ENCODE measurements around the gene SLC7A4.

Gene SLC7A4

DNA sequence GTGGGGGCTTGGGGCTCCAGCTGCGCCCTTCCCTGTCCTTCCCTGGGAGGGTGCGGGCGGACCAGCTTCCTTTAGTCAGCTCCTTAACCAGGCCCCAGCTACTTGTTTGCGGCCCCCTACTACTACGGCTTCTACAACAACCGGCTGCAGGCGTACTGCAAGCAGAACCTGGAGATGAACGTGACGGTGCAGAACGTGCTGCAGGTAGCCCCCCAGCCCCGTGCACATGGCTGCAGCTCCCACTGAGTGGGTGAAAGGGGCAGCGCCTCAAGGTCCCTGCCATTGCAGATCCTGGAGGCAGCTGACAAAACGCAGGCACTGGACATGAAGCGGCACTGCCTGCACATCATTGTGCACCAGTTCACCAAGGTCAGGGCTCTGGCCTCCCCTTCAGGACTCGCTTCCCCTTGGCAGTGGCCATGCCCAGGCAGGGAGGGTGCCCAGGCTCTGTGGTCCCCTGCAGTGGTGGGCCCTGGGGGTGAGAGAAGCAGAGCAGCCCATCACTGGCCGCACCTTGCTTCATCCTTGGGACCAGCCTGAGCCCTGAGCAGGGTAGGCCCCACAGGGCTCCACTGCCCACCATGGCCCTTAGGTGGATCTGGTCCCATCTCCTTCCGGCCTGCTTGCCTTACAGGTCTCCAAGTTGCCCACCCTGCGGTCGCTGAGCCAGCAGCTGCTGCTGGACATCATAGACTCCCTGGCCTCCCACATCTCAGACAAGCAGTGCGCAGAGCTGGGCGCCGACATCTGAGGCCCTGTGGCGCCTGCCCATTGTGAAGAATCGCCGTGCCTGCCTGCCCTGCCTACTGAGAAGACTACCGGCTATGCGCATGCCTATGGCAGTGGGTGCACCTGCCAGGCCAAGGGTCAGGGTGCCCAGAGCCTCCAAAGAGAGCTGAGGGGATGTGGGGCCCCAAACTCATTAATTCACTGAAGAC is 35.5 kb downstream of the SLC7A4 start:
- DNase-seq (ENCODE audit: low read depth) = no peak
- in situ Hi-C loops (cut with HindIII; ENCODE audit: low sequenced_read_pairs) = no loop called here
- TF ChIP-seq, protein P1, sequence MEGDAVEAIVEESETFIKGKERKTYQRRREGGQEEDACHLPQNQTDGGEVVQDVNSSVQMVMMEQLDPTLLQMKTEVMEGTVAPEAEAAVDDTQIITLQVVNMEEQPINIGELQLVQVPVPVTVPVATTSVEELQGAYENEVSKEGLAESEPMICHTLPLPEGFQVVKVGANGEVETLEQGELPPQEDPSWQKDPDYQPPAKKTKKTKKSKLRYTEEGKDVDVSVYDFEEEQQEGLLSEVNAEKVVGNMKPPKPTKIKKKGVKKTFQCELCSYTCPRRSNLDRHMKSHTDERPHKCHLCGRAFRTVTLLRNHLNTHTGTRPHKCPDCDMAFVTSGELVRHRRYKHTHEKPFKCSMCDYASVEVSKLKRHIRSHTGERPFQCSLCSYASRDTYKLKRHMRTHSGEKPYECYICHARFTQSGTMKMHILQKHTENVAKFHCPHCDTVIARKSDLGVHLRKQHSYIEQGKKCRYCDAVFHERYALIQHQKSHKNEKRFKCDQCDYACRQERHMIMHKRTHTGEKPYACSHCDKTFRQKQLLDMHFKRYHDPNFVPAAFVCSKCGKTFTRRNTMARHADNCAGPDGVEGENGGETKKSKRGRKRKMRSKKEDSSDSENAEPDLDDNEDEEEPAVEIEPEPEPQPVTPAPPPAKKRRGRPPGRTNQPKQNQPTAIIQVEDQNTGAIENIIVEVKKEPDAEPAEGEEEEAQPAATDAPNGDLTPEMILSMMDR (IDR thresholded peaks at IDR 0.05; ENCODE audit: low read depth, low read length, missing control alignments) = no peak
- no peak overlapping the region for H3K4me3 ChIP-seq (ENCODE audit: low read depth, low read length)

DNA sequence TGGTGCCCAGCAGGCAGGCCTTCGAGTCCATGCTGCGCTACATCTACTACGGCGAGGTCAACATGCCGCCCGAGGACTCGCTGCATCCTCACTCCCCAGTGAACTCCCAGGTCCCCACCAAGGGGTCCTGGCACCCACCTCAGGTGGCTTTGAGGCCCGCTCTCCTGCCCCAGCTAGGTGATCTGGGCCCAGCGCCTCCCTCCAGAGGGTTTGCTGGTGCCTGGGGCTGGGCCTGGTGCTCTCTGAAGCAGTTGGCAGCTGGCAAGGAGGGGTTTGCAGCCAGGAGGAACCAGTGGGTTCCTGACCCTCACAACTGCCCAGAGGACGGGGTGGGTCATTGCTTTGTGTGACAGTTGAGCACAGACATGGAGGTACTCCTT is 36.3 kb downstream of the SLC7A4 start:
- in situ Hi-C loops (cut with HindIII; ENCODE audit: low sequenced_read_pairs) = no loop called here
- TF ChIP-seq, protein P1 (IDR thresholded peaks at IDR 0.05; ENCODE audit: low read depth, low read length, missing control alignments) = no peak
- no peak overlapping the region for H3K4me3 ChIP-seq (ENCODE audit: low read depth, low read length)
- DNase-seq (ENCODE audit: low read depth) = no peak

DNA sequence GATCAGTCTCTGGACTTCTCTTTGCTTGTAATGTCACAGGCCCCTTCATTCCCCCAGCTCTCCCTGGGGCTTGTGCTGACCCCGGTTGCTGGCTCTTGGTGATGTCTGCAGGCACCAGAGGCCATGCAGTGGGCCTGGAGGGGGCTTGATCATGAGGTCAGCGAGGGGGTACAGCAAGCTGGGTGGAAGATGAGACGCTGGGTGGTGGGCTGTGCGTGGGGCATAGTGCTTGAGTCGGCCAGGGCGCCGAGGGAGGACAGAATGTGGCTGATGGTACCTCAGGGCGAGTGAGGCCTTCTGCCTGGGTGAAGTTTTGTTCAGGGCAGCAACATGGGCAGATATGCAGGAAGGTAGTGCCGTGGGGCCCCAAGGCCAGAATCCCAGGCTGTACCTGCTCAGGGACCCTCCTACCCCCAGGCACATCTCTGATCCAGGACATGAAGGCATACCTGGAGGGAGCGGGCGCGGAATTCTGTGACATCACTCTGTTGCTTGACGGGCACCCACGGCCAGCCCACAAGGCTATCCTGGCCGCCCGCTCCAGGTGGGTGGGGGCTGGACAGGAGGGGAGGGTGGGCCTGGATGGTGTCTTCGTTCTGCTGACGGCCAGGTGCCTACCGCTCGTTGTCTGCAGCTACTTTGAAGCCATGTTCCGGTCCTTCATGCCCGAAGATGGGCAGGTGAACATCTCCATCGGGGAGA is 36.9 kb downstream of the SLC7A4 start:
- H3K4me3 ChIP-seq (ENCODE audit: low read depth, low read length) = no peak overlapping the region
- DNase-seq (ENCODE audit: low read depth) = no peak
- TF ChIP-seq, protein P1 (IDR thresholded peaks at IDR 0.05; ENCODE audit: low read depth, low read length, missing control alignments) = no peak
- in situ Hi-C loops (cut with HindIII; ENCODE audit: low sequenced_read_pairs) = no loop called here

DNA sequence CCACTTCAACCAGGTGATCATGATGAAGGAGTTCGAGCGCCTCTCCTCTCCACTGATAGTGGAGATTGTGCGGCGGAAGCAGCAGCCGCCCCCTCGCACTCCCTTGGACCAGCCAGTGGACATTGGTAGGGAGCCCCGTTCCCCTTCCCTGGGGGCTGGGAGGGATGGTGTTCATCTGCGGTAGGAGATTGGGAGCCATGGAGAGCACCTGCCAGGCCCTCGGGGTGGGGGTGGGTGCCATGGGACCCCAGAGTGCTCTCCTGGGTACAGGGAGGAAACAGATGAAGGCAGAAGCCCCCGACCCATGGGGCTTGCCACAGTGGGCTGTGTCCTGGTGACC is 37.5 kb downstream of the SLC7A4 start:
- in situ Hi-C loops (cut with HindIII; ENCODE audit: low sequenced_read_pairs) = no loop called here
- DNase-seq (ENCODE audit: low read depth) = no peak
- TF ChIP-seq, protein P1 (IDR thresholded peaks at IDR 0.05; ENCODE audit: low read depth, low read length, missing control alignments) = no peak
- H3K4me3 ChIP-seq (ENCODE audit: low read depth, low read length) = no peak overlapping the region

DNA sequence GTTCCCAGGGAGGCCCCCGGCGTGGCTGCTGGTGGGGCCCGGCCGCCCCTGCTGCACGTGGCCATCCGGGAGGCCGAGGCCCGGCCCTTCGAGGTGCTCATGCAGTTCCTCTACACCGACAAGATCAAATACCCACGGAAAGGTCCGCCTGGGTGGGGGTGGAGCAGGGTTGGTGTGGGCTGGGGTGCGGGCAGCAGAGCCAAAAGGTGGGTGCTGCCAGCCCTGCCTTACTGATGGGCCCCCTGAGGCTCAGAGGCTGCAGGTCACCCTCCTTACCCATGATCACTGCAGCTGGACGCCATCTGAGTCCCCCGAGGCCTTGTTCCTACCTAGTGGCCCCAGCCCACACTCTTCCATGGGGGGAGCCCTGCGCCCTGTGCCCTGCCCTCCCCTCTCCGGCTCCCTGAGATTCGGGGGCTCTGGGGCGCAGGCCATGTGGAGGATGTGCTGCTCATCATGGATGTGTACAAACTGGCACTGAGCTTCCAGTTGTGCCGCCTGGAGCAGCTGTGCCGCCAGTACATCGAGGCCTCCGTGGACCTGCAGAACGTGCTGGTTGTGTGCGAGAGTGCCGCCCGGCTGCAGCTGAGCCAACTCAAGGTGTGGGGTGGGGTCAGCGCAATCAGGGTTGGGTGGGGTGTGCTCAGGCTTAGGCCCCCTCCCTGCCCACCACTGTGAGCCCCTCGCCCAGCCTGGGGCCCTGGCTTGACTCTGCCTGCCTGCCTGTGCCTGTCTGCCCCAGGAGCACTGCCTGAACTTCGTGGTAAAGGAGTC is 38.0 kb downstream of the SLC7A4 start:
- TF ChIP-seq, protein P1 (IDR thresholded peaks at IDR 0.05; ENCODE audit: low read depth, low read length, missing control alignments) = no peak
- DNase-seq (ENCODE audit: low read depth) = no peak
- no peak overlapping the region for H3K4me3 ChIP-seq (ENCODE audit: low read depth, low read length)
- in situ Hi-C loops (cut with HindIII; ENCODE audit: low sequenced_read_pairs) = no loop called here
